B cell (primary cell): ENCODE measurements around the gene SYNE1. TPM values are rescaled to one million over a fixed set of nuclear protein-coding genes. Genes with fewer than 3 reads are reported as not detected.

Experiments used
- ATAC-seq: fragments of 200-7000 bp; cut with Tn5 transposase; one replicate; pipeline ENCODE4 v1.10.0; 2021; ENCODE audit warnings: low read depth, mild to moderate bottlenecking, moderate number of reproducible peaks, moderate library complexity
- CTCF ChIA-PET: fragments of 350-600 bp; sonication (Branson Sonifier 250); formaldehyde crosslinking; loops from one replicate; lab custom pipeline; 2021; ENCODE audit warnings: antibody characterized with exemption, inconsistent platforms; lab: Charles Lee
- POLR2A ChIA-PET: fragments of 350-600 bp; sonication (Branson Sonifier 250); formaldehyde crosslinking; loops from one replicate; lab custom pipeline; 2021; ENCODE audit warnings: antibody characterized with exemption; lab: Charles Lee
- DNase-seq: peaks from one replicate; pipeline ENCODE4 v3.0.0; 2013
- H2AFZ ChIP-seq: 2 replicates; pipeline ENCODE4 v1.6.1; 2012; ENCODE audit warnings: mild to moderate bottlenecking, low read depth, low read length; ENCODE audit not compliant: insufficient read depth, poor library complexity, severe bottlenecking
- H3K27ac ChIP-seq, 2 donors: 1 replicate in 1 of 2; 2 replicates in 1 of 2; pipeline ENCODE4 v1.5.1; 2012 to 2013; ENCODE audit warnings: low read length in 2 of 2, mild to moderate bottlenecking in 2 of 2, moderate library complexity in 1 of 2
- H3K27me3 ChIP-seq, 4 experiments: fragments of 200-600 bp in 1 of 4; sonication (generic) in 1 of 4; replicated peaks in 1 of 4; 1 replicate in 2 of 4; 2 replicates in 2 of 4; pipeline versions ENCODE4 v1.6.1 to v1.7.0; 2013 to 2016; ENCODE audit warnings: low read length in 3 of 4, mild to moderate bottlenecking in 2 of 4, mixed read lengths in 1 of 4, moderate library complexity in 1 of 4; ENCODE audit not compliant: insufficient read depth in 4 of 4, control insufficient read depth in 3 of 4; ENCODE audit errors: control extremely low read depth in 1 of 4
- H3K36me3 ChIP-seq, 2 experiments: replicated peaks in 1 of 2; 1 replicate in 1 of 2; 2 replicates in 1 of 2; pipeline versions ENCODE4 v1.6.1 to v1.7.1; 2013; ENCODE audit warnings: low read length in 1 of 2; ENCODE audit not compliant: insufficient read depth in 2 of 2, control insufficient read depth in 1 of 2; ENCODE audit errors: control extremely low read depth in 1 of 2, extremely low read depth in 1 of 2
- H3K4me1 ChIP-seq, 2 donors: fragments of 200-600 bp in 1 of 2; sonication (generic) in 1 of 2; 1 replicate in 1 of 2; 2 replicates in 1 of 2; pipeline versions ENCODE4 v1.5.1 to v1.6.1; 2013 to 2017; ENCODE audit warnings: low read length in 2 of 2; ENCODE audit not compliant: control insufficient read depth in 2 of 2, insufficient read depth in 2 of 2
- H3K4me2 ChIP-seq: replicated peaks from 2 replicates; pipeline ENCODE3; 2012; ENCODE audit warnings: mild to moderate bottlenecking, low read depth, low read length; ENCODE audit not compliant: poor library complexity, severe bottlenecking
- H3K4me3 ChIP-seq, 5 experiments: fragments of 200-600 bp in 1 of 5; sonication (generic) in 1 of 5; 1 replicate in 3 of 5; 2 replicates in 2 of 5; pipeline versions ENCODE4 v1.5.1 to v1.7.0; 2011 to 2016; ENCODE audit warnings: low read length in 4 of 5, mild to moderate bottlenecking in 4 of 5, low read depth in 2 of 5, control low read depth in 1 of 5, moderate library complexity in 1 of 5; ENCODE audit not compliant: insufficient read depth in 1 of 5; ENCODE audit errors: control extremely low read depth in 1 of 5, extremely low read depth in 1 of 5
- H3K79me2 ChIP-seq: fragments of 200-600 bp; sonication (generic); one replicate; pipeline ENCODE4 v1.6.0; 2016; ENCODE audit warnings: low read length; ENCODE audit not compliant: control insufficient read depth, insufficient read depth
- H3K9ac ChIP-seq: fragments of 200-600 bp; sonication (generic); 2 replicates; pipeline ENCODE4 v1.6.1; 2017; ENCODE audit warnings: mild to moderate bottlenecking, low read length, moderate library complexity
- H3K9me3 ChIP-seq, 3 donors: one replicate each; pipeline versions ENCODE4 v1.6.1 to v1.7.1; 2013; ENCODE audit warnings: low read length in 2 of 3; ENCODE audit not compliant: control insufficient read depth in 2 of 3, insufficient read depth in 1 of 3; ENCODE audit errors: control extremely low read depth in 1 of 3
- H4K20me1 ChIP-seq: 2 replicates; pipeline ENCODE4 v1.6.0; 2012; ENCODE audit warnings: mild to moderate bottlenecking, low read length; ENCODE audit not compliant: insufficient read depth, control insufficient read depth, poor library complexity, severe bottlenecking
- H3K27ac Mint-ChIP-seq: one replicate; pipeline ENCODE4 v1.8.0; 2021; ENCODE audit warnings: mixed read lengths
- H3K27me3 Mint-ChIP-seq: one replicate; pipeline ENCODE4 v1.8.0; 2021; ENCODE audit warnings: mixed read lengths
- H3K4me1 Mint-ChIP-seq: one replicate; pipeline ENCODE4 v1.8.0; 2021; ENCODE audit warnings: mixed read lengths
- H3K4me3 Mint-ChIP-seq: one replicate; pipeline ENCODE4 v1.8.0; 2021; ENCODE audit warnings: mixed read lengths
- H3K9me3 Mint-ChIP-seq: one replicate; pipeline ENCODE4 v1.8.0; 2022; ENCODE audit warnings: mixed read lengths; ENCODE audit not compliant: insufficient read depth
- CTCF ChIP-seq: fragments of 200-600 bp; IDR thresholded peaks from one replicate; pipeline ENCODE4 v1.8.0; 2022; ENCODE audit warnings: antibody characterized with exemption, mild to moderate bottlenecking
- EZH2 ChIP-seq: IDR thresholded peaks from 2 replicates; pipeline ENCODE4 v1.6.1; 2012; ENCODE audit warnings: borderline replicate concordance, low read depth, mild to moderate bottlenecking, moderate library complexity, low read length; ENCODE audit not compliant: insufficient read depth, poor library complexity, severe bottlenecking
- WGBS: methylation state at CpG from one replicate; pipeline ENCODE4 v1.1.5; 2013; ENCODE audit warnings: missing lambda C conversion rate; ENCODE audit not compliant: insufficient coverage; 5-methylcytosine and 5-hydroxymethylcytosine counted together
- intact Hi-C: fragments of 100-400 bp; cut with micrococcal nuclease; formaldehyde crosslinking; loops from one replicate; pipeline ENCODE4 v1.10.0; 2022
- polyA plus RNA-seq: library from polyadenylated mRNA; depleted of rRNA; stranded (reverse); fragments of >200 nt; gene quantifications from 2 replicates; pipeline ENCODE4 v1.2.3, GENCODE V29; 2012
- total RNA-seq, 2 donors: library from RNA; stranded (reverse); fragments of 120-200 nt in 1 of 2; gene quantifications; 1 replicate in 1 of 2; 2 replicates in 1 of 2; pipeline versions ENCODE4 v1.2.3 to v1.2.4, GENCODE V29; 2013 to 2022

Gene SYNE1
- total and polyA plus RNA-seq, 2 donors (not counting 1 experiment from before 2014, with no cell fraction given) = 49.2 to 108 TPM

- Mint-ChIP-seq H3K4me3 (no peak overlapping the region), H3K27ac (no peak overlapping the region), H3K9me3 (no peaks in the 10 kb centered on the region), H3K4me1 (no peaks in the 10 kb centered on the region), H3K27me3 (peaks cover 3% of the 10 kb centered on the region)
- 80% methylated on average over 1 of the region's 3 CpGs for WGBS
- Histone ChIP-seq H3K27ac (no peak overlapping the region), H3K9ac (no peak overlapping the region), H3K79me2 (no peaks in the 10 kb centered on the region), H3K4me2 (no peak overlapping the region), H3K4me1 (no peaks in the 10 kb centered on the region), H3K36me3 (no peaks in the 10 kb centered on the region), H3K9me3 (no peaks in the 10 kb centered on the region), H3K27me3 (peaks cover 0 to 2% (median 0%) of the 10 kb centered on the region in 4 experiments), H3K4me3 (no peak overlapping the region), H4K20me1 (no peaks in the 10 kb centered on the region), H2AFZ (no peak overlapping the region)
- intact Hi-C loops = no loop called here
- TF ChIP-seq CTCF (no peak), EZH2 (no peak)
- ChIA-PET POLR2A (no interaction called here), CTCF (no interaction called here)
- ATAC-seq (no peak), DNase-seq (no peak)
Observed at GRCh38 chr6:152398316-152398715, 238.8 kb downstream of the SYNE1 start.

GRCh38 chr6:152394303-152394702 lies 242.9 kb downstream of the SYNE1 start:
- H3K27me3 Mint-ChIP-seq = peaks cover 6% of the 10 kb centered on the region
- H4K20me1 ChIP-seq = no peaks in the 10 kb centered on the region
- H3K9ac ChIP-seq = no peak overlapping the region
- H3K4me1 ChIP-seq = no peaks in the 10 kb centered on the region
- no peak overlapping the region for H3K4me3 ChIP-seq
- no CpG with 5 or more reads among the region's 1 CpG for WGBS
- H3K4me2 ChIP-seq = no peak overlapping the region
- no peak overlapping the region for H2AFZ ChIP-seq
- H3K27me3 ChIP-seq = peaks cover 0 to 2% (median 0%) of the 10 kb centered on the region in 4 experiments
- H3K9me3 ChIP-seq = no peaks in the 10 kb centered on the region
- no peak for DNase-seq
- ChIA-PET CTCF (no interaction called here), POLR2A (no interaction called here)
- H3K27ac Mint-ChIP-seq = no peak overlapping the region
- H3K36me3 ChIP-seq = no peaks in the 10 kb centered on the region
- ATAC-seq = no peak
- no peak for TF ChIP-seq CTCF
- TF ChIP-seq EZH2 = no peak
- no peaks in the 10 kb centered on the region for H3K9me3 Mint-ChIP-seq
- no peaks in the 10 kb centered on the region for H3K79me2 ChIP-seq
- H3K4me1 Mint-ChIP-seq = no peaks in the 10 kb centered on the region
- H3K4me3 Mint-ChIP-seq = no peak overlapping the region
- no peak overlapping the region for H3K27ac ChIP-seq
- intact Hi-C loops = no loop called here
